ENCODE results near the gene DGAT2.

GRCh38 chr11:75725547-75726320 lies 42.8 kb upstream of the DGAT2 start:
- no peak for TF ChIP-seq CTCF (optimal IDR thresholded peaks at IDR 0.05 in 1 of 3, IDR thresholded peaks at IDR 0.05 in 1 of 3, conservative IDR thresholded peaks at IDR 0.05 in 1 of 3; ENCODE audit: extremely low read depth in 1 of 3, insufficient read depth in 2 of 3, low read length in 3 of 3)
- TF ChIP-seq EZH2 (IDR thresholded peaks at IDR 0.05; ENCODE audit: low read length), result no peak
